Hippocampal formation (tissue), 2 donors: Measurements from ENCODE around the gene SUPT3H.

Experiments used
- DNase-seq, 2 donors: peaks; one replicate each; lab custom pipeline; 2025; lab: John Stamatoyannopoulos, UW

SUPT3H gene

GRCh38 chr6:44789806-44790205 lies 587.9 kb downstream of the SUPT3H start:
- DNase-seq = no peak

GRCh38 chr6:44789061-44789460 lies 588.7 kb downstream of the SUPT3H start:
- DNase-seq = no peak

GRCh38 chr6:44788387-44788981 lies 589.2 kb downstream of the SUPT3H start:
- no peak for DNase-seq

- no peak for DNase-seq
These were observed 590.4 kb downstream of the SUPT3H start for GRCh38 chr6:44787254-44787834.

- no peak for DNase-seq
These were observed 592.6 kb downstream of the SUPT3H start for GRCh38 chr6:44785130-44785529.

GRCh38 chr6:44784195-44784594 lies 593.5 kb downstream of the SUPT3H start:
- no peak for DNase-seq

GRCh38 chr6:44782892-44783291 lies 594.8 kb downstream of the SUPT3H start:
- no peak for DNase-seq

GRCh38 chr6:44781912-44782597 lies 595.7 kb downstream of the SUPT3H start:
- no peak for DNase-seq

GRCh38 chr6:44780161-44780560 lies 597.6 kb downstream of the SUPT3H start:
- DNase-seq = no peak

- DNase-seq = no peak
These were observed 598.5 kb downstream of the SUPT3H start for GRCh38 chr6:44779130-44779826.
